ENCODE results near the gene ERBB4.
A peak's percentile ranks its signal among the peaks of the same experiment; 100 is the strongest.

ERBB4 gene

DNA sequence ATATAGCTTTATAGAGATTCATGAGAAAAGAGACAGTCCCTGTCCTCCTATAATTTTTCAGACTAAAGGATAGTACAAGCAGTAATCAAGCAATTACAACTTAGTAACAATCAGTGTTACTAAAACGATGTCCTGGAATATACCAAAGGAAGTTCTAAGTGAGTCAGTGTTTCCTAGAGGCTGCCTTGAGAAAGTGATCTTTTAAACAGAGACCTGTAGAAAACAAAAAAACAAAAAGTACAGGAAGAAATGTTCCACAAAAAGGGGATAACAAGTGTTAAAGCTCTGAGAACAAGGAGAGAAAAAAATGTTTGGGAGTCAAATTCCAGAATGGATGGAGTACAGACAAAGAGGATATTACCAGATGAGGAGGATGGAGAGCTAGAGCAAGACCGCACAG lies 556.4 kb downstream of the ERBB4 start:
- DNase-seq: no peak

DNA sequence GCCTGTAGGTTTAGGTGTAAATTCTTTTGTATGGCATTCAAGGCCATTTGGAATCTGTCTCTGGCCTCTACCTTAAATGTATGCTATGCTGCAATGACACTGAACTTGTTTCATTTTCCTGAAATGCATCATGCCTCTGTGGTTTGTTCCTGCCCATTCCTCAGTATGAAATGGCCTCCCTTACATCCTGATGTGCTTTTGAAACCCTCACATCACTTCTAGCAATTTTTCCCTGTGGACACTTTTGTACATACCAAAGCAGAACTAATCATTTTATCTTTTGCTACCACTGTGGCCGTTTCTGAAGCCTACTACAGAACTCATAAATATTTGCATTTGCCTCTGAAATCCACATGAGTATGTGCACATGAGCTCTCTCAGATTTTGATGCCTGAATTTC lies 557.2 kb downstream of the ERBB4 start:
- DNase-seq: no peak

DNA sequence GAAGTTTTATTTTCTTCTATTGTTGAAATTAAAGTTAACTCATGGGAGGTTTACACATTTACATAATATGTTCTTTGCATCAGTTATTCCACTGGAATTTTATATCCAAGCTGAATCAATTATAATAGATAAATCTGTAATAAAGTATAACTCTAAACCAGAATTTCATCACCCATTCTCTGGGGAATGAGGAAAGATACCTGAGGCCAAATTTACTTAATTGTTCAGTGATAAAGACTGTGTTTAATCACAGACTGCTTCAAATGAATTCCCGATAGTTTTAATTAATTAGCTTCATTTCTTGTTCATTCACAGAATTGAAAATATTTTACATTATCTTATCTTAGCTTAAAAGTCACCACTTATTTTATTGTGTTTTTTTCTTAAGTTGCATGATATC lies 562.5 kb downstream of the ERBB4 start:
- DNase-seq: no peak

DNA sequence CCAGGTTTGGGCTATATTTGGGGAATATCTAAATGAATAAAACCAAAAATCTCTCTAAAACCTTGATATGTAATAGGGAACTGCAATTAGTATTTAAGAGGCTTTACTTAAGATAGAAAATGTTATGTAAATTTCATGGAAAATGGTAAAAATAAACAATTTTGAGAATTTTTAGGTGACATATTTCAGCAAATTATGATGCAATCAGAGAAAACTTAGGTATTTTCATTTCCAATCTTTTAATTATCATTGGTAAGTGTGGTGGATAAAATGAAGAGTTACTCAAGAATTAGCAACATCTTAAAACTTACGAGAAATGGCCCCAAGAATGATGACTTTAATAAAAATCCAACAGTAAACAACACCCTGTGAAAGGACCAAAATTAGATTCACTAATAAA lies 571.4 kb downstream of the ERBB4 start:
- DNase-seq: no peak

DNA sequence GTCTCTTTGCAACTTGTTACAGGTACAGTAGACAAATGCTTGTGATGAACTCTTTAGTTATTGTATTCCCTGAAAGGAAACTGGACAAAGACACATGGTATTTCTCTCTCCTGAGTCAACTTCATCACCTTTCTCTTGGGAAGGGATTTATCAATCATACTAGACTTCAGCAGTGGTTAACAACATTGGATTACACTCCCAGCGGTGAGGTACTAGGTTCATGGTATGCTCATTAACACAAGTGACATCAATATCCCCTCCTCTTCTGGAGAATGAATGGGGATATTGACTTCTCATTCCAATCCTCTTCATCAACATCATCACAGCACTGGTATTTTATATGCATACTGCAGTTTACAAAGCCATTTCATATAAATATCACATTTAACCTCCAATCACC lies 574.6 kb downstream of the ERBB4 start:
- DNase-seq: no peak

DNA sequence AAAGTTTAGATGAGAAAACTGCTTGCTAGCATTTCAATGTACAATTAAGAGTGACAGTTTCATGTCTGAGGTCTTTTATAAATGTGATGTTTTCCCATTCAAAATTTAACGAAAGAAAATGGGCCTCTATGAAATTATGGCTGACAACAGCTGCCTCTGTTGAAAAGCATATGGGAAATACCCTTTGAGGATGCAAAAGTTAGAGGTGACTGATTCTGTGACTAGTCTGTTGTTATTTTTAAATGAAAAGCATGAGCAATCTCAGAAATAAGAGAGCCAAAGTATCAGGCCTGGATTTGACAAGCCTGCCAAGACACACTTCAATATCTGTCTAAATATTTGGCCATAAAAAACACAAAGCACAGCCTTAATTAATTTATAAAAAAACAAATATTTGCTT lies 580.8 kb downstream of the ERBB4 start:
- no peak for DNase-seq

DNA sequence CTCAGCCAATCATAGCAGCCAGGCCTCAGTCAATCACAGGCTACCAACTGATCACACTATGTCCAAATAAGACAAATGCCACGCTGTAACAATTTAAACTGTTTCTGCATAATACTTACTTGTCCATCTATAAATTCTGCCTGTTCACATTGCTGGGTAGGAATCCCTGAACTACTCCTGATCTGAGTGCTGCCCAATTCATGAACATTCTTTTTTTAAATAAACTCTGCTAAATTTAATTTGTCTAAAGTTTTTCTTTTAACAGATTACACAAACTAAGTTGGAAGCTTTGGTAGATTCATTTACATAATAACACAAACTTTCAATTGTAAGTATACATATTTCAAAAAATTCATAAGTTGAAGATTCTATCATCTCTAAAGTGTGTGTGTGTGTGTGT lies 583.0 kb downstream of the ERBB4 start:
- no peak for DNase-seq

DNA sequence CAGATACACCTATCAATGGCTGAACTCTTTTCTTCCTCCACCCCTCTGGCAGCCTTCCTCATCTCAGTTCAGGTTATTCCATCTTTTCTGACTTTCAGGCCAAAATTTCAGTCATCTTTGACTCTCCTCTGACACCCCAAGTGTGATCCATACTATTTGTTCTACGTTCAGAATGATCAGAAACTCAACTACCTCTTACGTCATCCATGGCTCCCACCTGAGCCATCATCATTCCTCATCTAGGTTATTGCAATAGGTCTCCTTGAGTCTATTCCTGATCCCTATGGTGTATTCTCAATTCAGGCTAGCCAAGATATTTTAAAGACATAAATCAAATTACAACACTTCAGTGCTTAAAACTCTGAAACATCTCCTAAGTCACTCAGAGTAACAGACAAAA lies 589.7 kb downstream of the ERBB4 start:
- no peak for DNase-seq

DNA sequence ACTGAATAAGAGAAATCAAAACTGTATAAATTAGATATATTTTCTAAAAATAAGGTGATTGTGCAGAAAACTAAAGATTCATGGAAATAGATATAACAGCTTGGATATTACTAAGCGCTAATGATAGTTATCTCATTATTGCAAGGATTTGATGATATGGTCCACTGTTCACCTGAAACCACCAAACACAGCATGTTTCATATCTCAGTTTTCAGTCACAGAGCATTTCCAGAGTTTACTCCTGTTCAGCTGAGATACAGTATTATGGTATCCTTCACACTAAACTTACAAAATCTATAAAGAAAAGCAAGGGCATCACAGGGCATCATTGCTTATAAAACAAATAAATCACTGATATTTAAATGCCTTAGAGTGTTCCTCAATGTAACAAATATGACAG lies 591.6 kb downstream of the ERBB4 start:
- no peak for DNase-seq

DNA sequence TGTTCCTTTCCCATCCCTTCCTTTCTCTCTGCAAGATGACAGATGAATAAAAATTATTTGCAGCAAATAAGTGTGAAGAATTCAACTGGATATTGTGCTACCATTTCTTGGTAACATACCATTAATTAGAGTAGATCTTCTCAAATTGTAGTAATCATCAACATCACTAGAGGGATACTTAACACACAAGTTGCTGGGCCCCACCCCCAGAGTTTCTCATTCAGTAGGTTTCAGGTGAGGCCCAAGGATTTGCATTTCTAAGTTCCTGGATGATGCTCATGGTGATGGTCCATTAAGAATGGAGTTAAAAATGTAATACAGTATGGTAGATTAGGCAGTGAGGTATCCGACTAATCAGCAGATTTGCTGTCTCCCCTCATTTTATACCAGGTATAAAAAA lies 594.0 kb downstream of the ERBB4 start:
- no peak for DNase-seq

DNA sequence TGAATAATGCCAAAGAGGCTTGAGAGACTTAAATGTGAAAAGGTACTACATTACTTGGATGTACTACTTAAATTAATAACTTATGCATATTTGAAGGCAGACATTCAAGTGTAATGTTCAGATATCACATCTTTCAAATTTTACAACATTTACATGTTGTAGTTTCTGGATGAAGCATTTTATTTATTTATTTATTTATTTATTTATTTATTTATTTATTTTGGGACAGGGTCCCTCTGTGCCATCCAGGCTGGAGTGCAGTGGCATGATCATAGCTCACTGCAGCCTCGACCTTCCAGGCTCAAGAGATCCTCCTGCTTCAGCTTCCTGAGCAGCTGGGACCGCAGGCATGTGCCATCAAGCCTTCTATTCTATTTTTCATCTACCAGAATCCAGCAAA lies 596.4 kb downstream of the ERBB4 start:
- DNase-seq: no peak

DNA sequence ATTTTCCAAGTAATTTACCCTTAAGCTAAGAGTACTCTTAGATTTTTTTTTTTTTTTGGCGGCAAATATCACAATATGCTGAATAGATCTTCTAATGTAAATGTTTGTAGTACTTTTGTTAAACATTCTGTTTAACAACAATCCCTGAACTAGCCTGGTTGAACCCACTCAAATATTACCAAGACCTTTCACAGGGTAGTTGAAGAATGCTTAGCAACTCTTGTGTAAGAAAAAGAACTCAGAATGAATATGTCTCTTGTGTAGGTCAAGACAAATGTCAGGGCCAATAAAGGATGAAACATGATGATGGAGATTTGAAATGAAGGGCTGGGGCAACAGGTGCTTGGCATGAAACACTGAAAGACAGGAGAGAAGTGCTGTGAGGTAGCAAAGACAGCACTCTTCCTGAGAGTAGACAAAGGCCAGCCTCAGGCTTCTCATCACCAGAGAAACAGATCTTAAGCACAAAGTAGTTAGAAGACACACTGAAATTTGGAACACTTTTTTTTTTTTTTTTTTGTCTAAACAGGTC lies 597.3 kb downstream of the ERBB4 start:
- no peak for DNase-seq

DNA sequence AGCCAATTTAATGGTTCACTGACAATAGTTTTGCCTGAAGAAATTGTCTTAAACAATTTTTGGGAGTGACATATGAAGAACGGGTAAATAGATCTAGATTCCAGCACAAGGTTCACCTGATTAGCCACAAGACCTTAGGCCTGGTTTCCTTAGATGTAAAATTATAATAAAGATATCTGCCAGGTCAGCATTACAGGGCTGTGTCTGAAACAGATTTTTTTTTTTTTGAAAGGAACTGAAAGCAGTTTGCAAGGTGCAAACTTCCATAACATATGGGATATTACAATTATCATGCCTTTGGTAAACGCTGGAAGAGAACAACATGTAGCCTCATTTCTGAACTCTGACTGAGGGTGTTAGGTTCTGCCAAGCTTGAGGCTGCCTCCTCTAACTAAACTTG lies 599.4 kb downstream of the ERBB4 start:
- no peak for DNase-seq

DNA sequence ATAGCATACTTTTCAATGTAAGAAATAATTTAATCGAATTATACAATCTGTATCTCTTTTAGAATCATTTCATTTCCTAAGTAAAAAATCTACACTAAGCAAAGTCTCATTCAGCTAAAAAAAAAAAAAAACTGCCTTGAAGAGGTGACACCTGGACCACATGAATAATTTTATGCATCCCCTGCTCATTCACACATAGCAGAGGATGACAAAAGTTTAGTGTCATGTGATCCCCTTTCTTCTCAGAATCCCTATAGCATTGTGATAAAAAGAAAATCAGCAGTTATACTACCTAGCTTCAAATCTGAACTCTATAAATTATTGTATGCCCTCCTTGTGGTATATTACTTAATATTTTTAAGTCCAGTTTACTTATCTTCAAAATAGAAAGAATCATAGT lies 603.8 kb downstream of the ERBB4 start:
- no peak for DNase-seq

DNA sequence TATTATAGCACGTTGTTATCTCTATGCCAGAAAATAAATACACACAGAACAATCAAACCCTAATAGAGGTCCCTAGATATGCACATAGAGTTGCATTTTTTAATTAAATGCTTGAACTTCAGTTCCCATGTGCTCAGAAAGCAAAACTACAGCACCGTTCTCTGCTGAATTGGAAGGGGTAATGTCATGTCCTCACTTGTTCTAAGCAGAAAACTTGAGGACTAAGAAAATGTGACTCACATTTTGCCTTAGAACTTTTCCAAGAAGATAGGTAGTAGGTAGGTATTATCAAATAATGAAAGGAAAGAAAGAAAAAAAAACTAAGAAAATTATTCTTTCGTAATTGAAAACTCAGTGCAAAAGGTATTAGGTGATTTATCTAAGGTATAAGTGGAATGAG lies 607.3 kb downstream of the ERBB4 start:
- DNase-seq: no peak

DNA sequence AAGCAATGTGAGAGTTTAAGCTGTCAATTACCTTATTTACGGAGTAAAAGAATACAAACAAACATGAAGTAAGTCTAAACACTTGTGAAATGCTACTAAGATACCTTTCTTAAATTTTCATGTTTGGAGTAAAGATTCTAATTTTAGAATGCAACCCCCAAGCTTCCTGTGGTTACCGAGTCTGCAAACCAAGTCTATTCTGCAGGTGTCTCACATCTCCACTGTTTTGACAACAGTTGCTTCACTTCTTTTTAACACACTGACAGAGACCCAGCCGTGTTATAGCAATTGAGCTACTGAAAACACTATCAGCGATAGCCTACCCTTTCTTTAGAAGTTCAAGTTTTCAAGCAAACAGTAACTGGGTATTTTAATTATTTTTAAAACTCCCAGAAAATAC lies 608.3 kb downstream of the ERBB4 start:
- DNase-seq: peak in 1 of 5 experiments; percentile 53

DNA sequence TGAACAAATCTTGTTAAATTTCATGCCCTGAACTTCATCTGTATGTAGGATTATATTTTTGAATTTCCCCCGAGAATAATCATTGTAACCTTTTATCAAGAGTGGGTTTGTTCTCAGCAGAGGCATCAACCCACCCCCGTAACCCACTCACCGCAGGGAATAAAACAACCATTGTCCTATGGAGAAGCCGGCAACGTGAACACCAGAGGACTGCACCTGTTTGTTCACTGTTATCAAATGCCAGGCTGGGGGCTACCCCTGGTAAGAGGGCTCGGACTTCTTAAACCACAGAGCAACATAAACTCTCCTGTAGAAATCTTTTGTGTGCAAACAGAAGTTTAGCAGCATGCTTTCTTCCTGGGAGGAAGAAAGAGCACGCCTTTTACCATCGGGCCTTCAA lies 610.4 kb downstream of the ERBB4 start:
- no peak for DNase-seq

DNA sequence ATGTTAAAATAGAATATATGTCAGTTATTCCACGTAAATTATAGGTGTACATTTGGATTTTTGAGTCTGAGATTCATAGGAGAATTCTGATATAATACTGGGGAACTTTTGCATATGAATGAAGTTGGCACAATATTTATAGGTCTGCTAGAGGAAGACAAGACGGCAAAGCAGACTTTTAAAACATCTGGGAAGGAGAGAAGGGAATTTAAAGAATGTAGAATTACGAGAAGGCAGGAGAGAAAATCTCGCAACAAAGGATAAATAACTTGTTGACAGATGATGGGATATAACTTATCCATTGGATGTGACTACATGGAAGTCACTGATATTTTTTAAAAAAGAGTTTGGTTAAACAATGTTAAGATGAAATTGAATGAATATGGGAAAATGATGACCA lies 615.6 kb downstream of the ERBB4 start:
- DNase-seq: no peak

DNA sequence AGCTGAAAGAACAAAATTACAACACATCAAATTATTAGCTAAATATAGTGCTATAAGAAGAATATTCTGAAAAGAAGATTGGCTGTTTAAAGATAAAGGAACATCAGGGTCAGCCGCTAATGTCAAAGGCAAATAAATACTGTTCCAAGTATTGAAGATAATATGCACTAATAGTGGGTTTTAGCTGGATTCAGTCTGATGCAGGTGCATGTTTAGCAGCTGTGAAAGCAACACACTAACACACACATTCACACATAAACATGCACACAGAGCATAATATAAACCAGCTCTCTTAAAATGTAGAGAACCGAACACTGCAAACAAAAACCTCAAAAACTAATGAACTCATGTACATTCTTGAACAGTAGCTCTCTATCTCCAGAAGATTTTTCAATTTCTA lies 634.6 kb downstream of the ERBB4 start:
- no peak for DNase-seq

DNA sequence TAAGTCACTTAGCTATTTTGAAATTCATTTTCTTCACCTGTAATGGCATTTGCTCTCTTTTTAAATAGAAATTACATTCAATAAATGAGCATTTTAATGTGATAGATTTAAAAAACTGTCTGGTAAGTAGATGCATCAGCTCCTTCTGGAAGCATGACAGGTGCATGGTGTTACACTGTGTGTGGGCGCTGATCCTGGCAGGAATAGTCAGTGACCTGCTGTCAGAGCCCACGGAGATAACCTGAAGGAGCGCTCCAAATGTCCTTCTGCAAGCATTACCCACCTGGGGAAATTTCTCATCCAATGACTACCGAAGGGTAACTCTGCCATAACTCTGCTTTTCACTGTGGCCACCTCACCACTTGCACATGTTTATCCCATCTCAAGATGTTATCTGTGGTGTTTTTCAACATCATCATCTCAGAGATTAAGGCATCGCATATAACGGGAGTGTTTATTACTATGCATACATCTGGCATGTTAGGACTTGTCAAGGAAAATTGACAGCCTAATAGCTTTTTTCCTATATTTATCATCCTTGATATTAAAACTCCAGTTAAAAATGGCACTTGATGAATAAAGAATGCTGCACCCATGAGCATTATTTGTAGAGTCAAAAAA lies 637.3 kb downstream of the ERBB4 start:
- no peak for DNase-seq

DNA sequence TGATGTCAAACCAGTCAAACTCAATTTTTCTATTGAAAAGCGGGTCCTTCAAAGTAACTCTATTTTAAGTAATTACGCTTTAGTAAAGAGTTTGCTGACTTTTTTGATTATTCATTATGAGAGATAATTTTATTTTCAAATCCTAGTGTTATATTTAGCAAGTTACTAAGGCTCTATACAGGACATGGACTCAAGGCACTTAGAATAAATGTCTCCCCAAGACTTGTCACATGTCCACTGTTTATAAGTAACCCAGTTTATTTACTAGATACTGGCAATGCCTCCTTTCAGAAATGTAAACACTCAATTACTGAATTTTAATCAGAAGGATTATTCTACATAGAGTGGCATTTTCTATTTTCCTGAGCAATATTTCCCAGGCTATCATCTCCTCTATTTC lies 638.1 kb downstream of the ERBB4 start:
- no peak for DNase-seq

DNA sequence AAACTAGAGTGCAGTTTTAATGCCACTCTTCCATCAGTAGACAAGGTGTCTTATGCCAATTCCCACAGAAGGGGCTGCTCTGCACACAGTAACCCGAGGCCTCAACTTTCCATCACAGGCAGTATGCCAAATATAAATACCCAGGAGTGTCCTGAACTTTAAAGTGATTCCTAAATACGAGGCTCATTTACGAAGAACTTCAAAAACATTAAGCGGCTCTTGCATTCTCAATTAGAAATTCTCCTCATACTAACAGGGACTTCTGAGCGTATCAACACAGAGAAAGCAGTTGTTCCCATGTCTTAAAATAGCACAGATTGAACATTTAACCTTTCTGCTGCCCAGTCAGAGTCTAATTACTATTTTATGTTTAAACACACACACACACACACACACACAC lies 638.6 kb downstream of the ERBB4 start:
- no peak for DNase-seq

DNA sequence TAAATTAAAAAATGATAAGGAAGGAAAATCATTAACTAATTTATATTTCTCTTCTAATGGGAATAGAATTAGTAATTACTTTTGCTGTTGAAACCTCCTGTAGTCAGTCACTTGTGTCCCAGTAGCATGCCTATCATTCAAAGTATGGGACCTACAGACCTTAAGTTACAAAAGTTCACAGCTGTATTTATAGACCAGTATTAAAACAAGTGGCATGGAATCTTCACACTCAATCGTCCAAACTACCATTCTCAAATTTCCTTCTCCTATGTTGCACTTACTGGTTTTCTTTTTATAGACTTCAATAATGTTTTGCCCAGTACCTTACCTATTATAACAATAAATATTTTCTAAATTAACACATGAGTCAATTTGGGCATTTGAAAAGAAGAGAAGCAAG lies 639.9 kb downstream of the ERBB4 start:
- DNase-seq: no peak

DNA sequence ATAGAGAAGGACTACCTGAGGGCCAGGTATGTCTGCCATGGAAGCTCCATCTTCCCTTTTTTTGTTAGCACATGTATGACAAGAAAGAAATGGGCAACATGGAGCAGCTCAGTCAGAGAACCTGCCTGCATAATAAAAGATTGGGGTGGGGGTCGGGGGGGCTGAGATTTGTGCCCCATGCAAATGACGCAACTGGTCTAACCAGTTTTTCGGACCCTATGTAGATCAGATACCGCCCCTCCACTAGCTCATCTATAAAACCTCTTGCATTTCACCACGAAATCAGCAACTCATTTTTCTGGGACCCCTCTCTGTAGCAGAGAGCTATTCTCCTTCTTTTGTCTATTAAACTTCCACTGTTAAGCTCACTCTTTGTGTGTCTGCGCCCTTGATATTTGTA lies 657.2 kb downstream of the ERBB4 start:
- no peak for DNase-seq

DNA sequence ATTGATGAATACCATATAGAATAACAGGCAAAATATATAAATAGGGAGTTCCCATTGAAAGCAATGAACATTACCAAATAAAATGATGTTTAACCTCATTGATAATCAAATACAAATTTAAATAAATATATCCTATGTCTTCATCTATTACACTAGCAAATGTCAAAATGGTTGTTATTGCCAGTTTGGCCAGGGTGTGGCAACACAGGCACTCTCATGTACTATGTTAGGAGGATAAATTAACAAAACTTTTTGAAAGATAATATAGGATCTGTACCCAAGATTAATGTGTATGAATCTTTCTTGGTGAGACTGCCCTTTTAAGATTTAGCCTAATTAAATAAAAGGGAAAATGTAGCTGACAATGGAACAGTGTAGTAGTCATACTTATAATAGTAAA lies 659.3 kb downstream of the ERBB4 start:
- no peak for DNase-seq

DNA sequence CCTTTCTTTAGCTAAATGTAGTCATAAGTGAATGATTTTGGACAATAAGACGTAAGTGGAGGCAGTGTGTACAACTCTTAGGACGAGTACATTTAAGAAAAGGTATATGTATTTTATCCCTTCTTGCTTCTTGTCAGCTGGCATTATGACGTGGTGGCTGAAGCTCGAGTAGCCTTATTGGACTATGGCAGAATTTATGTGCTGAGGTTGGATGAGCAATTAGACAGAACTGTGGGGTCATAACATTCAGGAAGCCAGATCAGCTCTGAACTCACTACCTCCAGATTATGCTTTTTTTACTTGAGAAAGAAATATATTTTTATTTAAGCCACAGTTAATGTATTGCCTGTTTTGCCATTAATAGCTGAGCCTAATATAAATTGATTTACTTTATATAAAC lies 661.5 kb downstream of the ERBB4 start:
- DNase-seq: no peak

Measured in T-helper 2 cell (primary cell).